ENCODE results near the gene AATK.

DNA sequence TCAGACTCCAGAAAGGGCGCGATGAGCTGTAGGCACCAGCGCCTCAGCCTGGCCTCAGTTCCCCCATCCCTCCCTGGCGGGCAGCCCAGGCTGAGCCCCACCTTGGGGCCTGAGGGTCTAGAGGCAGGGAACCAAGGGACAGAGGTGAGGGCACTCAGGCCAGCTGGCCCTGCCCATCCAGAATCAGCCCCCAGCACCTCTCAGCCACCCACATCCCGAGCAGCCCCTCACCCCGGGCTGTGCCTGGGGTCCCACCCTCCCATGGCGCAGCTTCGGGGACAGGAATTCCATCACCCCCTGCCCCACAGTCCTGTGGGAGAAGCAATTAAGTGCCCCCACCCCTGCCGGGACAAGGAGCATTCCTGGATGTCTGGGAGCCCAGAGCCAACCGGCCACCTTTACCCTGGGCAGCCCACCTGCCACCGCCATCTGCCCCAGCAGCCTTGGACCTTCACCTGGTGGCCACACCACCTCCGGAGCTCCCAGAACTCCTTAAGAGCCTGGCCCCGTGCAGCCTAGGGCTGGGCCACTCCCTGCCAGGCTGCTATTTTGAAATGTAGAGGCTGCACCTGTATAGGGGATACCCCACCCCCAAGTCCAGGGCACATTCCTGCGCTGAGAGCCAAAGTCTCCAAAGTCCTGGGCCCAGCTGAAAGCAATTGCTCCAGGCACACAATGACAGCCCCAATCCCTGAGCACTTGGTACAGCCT lies 34.4 kb downstream of the AATK start:
- TF ChIP-seq, protein P1, sequence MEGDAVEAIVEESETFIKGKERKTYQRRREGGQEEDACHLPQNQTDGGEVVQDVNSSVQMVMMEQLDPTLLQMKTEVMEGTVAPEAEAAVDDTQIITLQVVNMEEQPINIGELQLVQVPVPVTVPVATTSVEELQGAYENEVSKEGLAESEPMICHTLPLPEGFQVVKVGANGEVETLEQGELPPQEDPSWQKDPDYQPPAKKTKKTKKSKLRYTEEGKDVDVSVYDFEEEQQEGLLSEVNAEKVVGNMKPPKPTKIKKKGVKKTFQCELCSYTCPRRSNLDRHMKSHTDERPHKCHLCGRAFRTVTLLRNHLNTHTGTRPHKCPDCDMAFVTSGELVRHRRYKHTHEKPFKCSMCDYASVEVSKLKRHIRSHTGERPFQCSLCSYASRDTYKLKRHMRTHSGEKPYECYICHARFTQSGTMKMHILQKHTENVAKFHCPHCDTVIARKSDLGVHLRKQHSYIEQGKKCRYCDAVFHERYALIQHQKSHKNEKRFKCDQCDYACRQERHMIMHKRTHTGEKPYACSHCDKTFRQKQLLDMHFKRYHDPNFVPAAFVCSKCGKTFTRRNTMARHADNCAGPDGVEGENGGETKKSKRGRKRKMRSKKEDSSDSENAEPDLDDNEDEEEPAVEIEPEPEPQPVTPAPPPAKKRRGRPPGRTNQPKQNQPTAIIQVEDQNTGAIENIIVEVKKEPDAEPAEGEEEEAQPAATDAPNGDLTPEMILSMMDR (IDR thresholded peaks at IDR 0.05): no peak
- TF ChIP-seq POLR2AphosphoS5 (IDR thresholded peaks at IDR 0.05): no peak

Measured in suprapubic skin (tissue), 3 donors.